Stimulated activated naive CD8-positive, alpha-beta T cell treated with anti-CD3 and anti-CD28 coated beads, Interleukin-15, amount 100 ng/mL, for 72 hours (primary cell): ENCODE data around the gene ACOX1.
"Not testable (repeated sequence)": the region's sequence is repeated elsewhere in the genome, so short reads cannot be mapped to it uniquely, and the experiment has no call there.

Experiments
- ATAC-seq: fragments of 150-1000 bp; cut with Tn5 transposase; 2 replicates; pipeline ENCODE4 v1.10.0; 2021; ENCODE audit warnings: mild to moderate bottlenecking, moderate library complexity
- DNase-seq, 2 donors: peaks; one replicate each; pipeline ENCODE4 v3.0.0; 2021 to 2022
- H3K27ac Mint-ChIP-seq, 2 donors: one replicate each; pipeline ENCODE4 v1.8.0; 2022; ENCODE audit warnings: mild to moderate bottlenecking in 2 of 2, mixed read lengths in 2 of 2, moderate library complexity in 2 of 2
- H3K27me3 Mint-ChIP-seq: one replicate; pipeline ENCODE4 v1.8.0; 2022; ENCODE audit warnings: mixed read lengths
- H3K4me1 Mint-ChIP-seq: one replicate; pipeline ENCODE4 v1.8.0; 2022; ENCODE audit warnings: mild to moderate bottlenecking, mixed read lengths
- H3K4me3 Mint-ChIP-seq, 2 donors: one replicate each; pipeline ENCODE4 v1.8.0; 2022; ENCODE audit warnings: mild to moderate bottlenecking in 2 of 2, mixed read lengths in 2 of 2, moderate library complexity in 1 of 2
- H3K9me3 Mint-ChIP-seq, 2 donors: one replicate each; pipeline ENCODE4 v1.8.0; 2022; ENCODE audit warnings: mixed read lengths in 2 of 2

ACOX1 gene

DNA sequence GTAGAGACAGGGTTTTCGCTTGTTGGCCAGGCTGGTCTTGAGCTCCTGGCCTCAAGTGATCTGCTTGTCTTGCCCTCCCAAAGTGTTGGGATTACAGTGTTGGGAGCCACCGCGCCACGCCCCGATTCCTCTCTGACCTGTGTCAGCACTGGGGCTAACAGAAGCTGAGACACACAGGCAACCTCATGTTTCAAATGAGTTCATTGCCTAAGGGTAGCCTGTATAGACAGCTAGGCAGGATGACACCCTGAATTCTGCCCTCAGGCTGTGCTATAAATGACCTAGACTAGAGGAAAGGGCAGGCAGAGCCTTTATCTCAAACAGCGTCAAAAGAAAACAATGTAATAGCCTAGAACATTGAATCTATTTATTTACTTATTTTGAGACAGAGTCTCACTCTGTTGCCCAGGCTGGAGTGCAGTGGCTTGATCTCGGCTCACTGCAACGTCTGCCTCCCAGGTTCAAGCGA lies 19.4 kb upstream of the ACOX1 start:
- Mint-ChIP-seq H3K4me3 (no peak overlapping the region), H3K4me1 (peaks cover 23% of the 10 kb centered on the region), H3K9me3 (no peaks in the 10 kb centered on the region), H3K27me3 (no peaks in the 10 kb centered on the region), H3K27ac (peak overlapping the region in 1 of 2 donors; percentile 65)
- DNase-seq (no peak), ATAC-seq (no peak)

DNA sequence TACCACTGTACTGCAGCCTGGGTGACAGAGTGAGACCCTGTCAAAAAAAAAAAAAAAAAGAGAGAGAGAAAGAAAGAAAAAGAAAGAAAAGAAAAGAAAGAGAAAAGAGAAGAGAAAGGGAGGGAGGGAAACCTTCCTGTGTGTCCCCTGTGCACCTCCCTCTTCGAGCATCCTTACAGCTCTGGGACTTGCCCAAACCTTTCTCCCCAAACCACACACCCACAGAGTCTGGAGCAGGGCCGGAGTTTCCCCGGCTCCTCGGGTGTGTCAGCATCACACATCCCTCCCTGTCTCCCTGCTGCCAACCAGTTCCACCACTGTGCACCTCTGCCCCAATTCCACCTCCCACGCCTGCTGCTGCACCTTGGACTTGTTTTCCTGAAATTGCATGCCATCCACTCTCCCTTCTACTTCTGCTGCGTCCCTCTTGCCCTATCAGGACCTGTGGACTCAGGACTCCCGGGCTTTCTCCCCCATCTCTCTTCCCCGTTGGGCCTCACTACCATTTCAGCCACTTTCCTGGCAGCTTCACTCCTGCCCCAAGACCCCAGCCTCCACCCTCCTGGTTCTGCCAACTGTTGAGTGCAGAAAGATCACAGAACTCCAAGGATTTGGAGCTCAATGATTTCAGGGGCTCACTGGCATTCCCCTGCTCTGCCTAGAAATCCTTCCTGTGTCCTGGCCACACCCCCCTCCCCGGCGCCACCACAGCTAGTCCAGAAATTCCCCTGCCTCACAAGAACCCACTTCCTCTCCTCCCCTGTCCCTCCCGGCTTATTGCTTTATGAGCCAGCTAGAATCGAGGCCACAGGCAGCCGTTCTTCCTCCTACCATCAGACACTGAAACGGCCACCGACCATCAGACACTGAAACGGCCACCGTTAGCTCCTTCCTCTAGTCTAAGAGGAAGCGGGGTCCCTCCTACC lies 18.0 kb upstream of the ACOX1 start:
- H3K4me3 Mint-ChIP-seq: peak overlapping the region; percentile 73 to 75
- peak in 1 of 2 donors; percentile 44 for DNase-seq
- H3K27ac Mint-ChIP-seq: peak overlapping the region; percentile 75 to 96
- ATAC-seq: peak; percentile 75
- no peaks in the 10 kb centered on the region for H3K27me3 Mint-ChIP-seq
- H3K9me3 Mint-ChIP-seq: no peaks in the 10 kb centered on the region
- H3K4me1 Mint-ChIP-seq: peaks cover 23% of the 10 kb centered on the region

DNA sequence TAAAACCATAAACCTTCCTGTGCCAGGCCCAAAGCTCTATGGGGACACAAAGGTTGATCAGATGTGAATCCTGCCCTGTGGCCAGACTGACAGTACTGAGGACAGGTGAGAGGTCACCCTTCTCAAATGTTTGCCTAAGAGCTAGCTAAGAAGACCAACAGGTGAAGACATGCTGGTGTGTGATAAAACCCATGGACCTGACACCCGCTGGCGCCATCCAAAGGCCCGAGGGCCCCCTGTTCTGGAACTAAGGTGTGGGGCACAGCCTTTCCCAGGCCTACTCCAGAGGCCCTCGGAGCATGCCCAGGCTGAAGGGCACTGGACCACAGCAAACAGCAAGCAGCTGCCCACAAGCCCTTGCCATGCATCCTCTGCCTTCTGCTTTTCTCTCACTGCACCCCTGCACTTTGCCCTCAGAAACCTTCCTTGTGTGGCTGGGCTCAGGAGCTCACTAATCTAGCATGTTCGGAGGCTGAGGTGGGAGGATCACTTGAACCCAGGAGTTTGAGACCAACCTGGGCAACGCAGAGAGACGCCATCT lies 16.5 kb upstream of the ACOX1 start:
- H3K27ac Mint-ChIP-seq: no peak overlapping the region
- no peaks in the 10 kb centered on the region for H3K9me3 Mint-ChIP-seq
- DNase-seq: no peak

DNA sequence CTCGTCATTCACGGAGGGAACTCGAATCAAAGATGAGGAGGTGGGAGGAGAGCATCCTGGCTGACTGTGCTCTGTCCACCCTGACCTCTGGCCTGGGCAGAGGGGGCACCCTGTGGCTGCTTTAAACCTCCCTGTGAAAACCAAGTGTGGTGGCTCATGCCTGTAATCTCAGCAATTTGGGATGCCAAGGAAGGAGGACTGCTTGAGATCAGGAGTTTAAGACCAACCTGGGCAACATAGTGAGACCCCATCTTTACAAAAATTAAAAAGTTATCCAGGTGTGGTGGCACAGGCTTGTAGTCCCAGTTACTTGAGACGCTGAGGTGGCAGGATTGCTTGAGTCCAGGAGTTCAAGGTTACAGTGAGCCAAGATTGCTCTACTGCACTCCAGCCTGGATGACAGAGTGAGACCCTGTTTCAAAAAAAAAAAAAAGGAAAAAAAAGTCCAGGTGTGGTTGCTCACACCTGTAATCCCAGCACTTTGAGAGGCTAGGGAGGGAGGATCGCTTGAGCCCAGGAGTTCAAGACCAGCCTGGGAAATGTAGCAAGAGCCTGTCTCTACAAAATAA lies 15.9 kb upstream of the ACOX1 start:
- ATAC-seq (no peak), DNase-seq (no peak)
- Mint-ChIP-seq H3K4me3 (no peak overlapping the region), H3K9me3 (no peaks in the 10 kb centered on the region), H3K27me3 (no peaks in the 10 kb centered on the region), H3K27ac (no peak overlapping the region), H3K4me1 (peaks cover 23% of the 10 kb centered on the region)

More for the DNA sequence above, 16.5 kb upstream of the ACOX1 start:
- Mint-ChIP-seq H3K4me1 (peaks cover 23% of the 10 kb centered on the region), H3K4me3 (no peak overlapping the region), H3K27me3 (no peaks in the 10 kb centered on the region)
- no peak for ATAC-seq

DNA sequence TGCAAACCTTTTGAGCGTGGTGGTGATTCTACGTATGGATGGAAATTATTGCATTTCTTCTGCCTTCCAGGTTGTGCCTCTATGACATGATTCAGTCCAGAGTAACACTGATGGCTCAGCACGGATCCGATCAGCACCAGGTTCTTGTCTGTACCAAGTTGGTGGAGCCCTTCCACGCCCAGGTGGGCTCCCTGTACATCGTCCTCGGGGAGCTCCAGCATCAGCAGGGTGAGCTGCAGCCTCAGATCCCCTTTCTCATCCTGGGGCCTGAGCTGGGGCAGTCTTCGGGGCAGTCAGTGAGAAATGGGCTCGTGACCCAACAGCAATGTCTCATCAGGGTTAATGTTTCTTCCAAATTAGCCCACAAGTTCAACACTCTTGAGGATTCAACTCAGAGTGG lies 12.4 kb upstream of the ACOX1 start:
- Mint-ChIP-seq H3K27me3 (no peaks in the 10 kb centered on the region), H3K4me1 (peaks cover 3% of the 10 kb centered on the region), H3K27ac (no peak overlapping the region), H3K4me3 (no peak overlapping the region), H3K9me3 (no peaks in the 10 kb centered on the region)
- no peak for DNase-seq
- ATAC-seq: no peak

DNA sequence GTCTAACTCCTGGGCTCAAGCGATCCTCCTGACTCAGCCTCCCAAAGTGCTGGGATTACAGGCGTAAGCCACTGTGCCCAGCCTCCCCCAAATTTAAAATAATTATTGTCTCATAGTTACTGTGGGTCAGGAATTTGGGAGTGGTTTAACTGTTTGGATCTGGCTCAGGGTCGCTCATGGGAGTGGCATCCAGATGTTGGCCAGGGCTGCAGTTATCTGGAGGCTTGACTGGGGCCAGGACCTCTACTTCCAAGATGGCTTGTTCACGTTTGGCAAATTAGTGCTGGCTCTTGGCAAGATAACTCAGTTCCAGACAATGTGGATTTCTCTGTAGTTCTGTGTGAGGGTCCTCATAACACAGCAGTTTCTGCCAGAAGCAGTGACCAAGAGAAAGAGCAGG lies 8.1 kb upstream of the ACOX1 start:
- Mint-ChIP-seq H3K9me3 (no peaks in the 10 kb centered on the region), H3K4me1 (peaks cover 6% of the 10 kb centered on the region), H3K27me3 (no peaks in the 10 kb centered on the region), H3K4me3 (no peak overlapping the region), H3K27ac (no peak overlapping the region)
- ATAC-seq: no peak
- DNase-seq: no peak

DNA sequence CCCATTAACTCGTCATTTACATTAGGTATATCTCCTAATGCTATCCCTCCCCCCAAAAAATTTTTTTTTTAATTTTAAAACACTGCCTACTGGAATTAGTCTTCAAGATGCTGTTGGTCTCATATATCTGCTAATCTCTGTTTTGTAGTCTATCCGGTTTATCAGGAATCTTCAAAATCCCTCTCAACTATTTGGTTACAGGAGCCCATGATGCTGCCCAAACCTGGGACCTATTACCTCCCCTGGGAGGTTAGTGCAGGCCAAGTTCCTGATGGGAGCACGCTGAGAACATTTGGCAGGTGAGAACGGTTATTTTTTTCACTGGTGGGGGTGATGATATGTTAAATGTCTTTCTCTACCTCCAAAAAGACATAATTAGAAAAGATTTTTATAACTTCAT lies 7.0 kb upstream of the ACOX1 start:
- Mint-ChIP-seq H3K27me3 (no peaks in the 10 kb centered on the region), H3K9me3 (no peaks in the 10 kb centered on the region), H3K4me3 (no peak overlapping the region), H3K27ac (no peak overlapping the region), H3K4me1 (peaks cover 11% of the 10 kb centered on the region)
- DNase-seq (no peak), ATAC-seq (no peak)

DNA sequence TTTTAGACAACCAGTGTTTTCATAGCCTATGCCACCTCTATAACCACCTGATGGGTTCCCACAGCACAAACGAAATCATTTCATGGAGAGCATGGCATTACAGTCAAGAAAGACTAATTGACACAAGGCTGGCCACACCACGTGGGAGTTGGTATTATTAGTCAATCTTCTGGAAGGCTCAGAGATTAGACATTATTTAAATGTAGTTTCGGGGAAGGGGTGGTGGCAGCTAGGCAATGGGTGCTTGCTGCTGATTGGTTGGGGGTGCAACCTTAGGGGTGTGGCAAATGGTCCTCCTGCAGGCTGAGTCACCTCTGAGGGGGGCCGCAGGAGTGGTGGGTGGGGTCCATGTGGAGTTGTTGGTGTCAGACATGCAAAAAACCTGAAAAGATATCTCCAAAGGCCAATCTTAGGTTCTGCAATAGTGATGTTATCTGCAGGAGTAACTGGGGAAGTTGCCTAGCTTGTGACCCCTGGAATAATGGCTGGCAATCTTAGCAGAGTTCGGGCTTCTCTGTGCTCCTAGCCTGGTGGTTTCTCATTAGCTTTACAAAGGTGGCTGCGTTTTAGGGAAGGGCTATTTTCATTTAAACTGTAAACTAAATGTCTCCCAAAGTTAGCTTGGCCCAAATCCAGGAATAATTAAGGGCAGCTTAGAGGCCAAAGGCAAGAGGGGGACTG lies 4.7 kb upstream of the ACOX1 start:
- Mint-ChIP-seq H3K27ac (no peak overlapping the region), H3K4me1 (peaks cover 25% of the 10 kb centered on the region), H3K9me3 (no peaks in the 10 kb centered on the region), H3K27me3 (no peaks in the 10 kb centered on the region), H3K4me3 (no peak overlapping the region)
- ATAC-seq (no peak), DNase-seq (no peak)

DNA sequence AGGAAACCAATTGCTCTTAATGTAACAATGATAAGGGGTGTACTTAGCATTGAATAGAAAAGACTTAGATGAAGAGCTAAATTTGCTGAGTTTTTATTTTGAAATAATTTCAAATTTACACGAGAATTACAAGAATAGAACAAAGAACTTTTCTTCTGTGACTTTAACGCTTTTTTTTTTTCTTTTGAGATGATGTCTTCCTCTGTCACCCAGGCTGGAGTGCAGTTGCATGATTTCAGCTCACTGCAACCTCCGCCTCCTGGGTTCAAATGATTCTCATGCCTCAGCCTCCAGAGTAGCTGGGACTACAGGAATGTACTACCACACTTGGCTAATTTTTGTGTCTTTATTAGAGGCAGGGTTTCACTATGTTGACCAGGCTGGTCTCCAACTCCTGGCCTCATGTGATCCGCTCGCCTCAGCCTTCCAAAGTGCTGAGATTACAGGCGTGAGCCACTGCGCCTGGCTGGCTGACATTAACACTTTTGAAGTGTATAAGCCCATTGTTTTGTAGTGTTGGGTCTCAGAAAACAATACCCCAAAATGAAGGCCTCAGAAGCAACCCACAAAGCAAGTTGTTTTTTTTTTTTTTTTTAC lies 2.2 kb upstream of the ACOX1 start:
- Mint-ChIP-seq H3K9me3 (no peaks in the 10 kb centered on the region), H3K27me3 (no peaks in the 10 kb centered on the region), H3K4me3 (peak overlapping the region; percentile 96 to 98), H3K4me1 (peaks cover 46% of the 10 kb centered on the region), H3K27ac (peak overlapping the region in 1 of 2 donors; percentile 27)
- DNase-seq: no peak
- ATAC-seq: no peak

DNA sequence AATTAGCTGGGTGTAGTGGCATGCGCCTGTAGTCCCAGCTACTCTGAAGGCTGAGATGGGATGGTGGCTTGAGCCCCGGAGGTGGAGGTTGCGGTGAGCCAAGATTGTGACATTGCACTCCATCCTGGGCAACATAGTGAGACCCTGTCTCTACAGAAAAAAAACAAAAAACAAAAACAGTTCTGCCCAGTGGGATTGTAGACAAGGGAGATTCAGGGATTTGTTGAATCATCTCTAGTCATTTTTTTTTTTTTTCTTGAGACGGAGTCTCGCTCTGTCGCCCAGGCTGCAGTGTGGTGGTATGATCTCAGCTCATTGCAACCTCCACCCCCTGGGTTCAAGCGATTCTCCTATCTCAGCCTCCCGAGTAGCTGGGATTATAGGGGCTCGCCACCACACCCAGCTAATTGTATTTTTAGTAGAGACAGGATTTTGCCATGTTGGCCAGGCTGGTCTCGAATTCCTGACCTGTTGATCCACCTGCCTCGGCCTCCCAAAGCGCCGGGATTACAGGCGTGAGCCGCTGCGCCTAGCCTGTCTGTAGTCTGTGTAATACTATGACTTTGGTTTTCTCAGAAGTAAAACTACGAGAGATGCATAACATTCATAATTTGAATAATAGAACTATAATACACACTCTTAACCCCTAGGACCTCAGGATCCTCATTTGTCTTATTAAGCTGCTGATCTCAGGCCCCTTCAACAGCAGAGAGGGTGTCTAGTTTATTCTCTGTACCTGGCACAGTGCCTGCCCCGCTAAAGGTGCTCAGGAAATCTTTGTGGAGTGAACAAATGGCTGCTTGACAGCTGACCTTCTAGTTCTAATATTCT lies 1.4 kb upstream of the ACOX1 start:
- Mint-ChIP-seq H3K4me3 (peak overlapping the region; percentile 96 to 98), H3K9me3 (no peaks in the 10 kb centered on the region), H3K27me3 (no peaks in the 10 kb centered on the region), H3K27ac (peak overlapping the region; percentile 99 to 100), H3K4me1 (peaks cover 53% of the 10 kb centered on the region)
- DNase-seq (no peak), ATAC-seq (no peak)

DNA sequence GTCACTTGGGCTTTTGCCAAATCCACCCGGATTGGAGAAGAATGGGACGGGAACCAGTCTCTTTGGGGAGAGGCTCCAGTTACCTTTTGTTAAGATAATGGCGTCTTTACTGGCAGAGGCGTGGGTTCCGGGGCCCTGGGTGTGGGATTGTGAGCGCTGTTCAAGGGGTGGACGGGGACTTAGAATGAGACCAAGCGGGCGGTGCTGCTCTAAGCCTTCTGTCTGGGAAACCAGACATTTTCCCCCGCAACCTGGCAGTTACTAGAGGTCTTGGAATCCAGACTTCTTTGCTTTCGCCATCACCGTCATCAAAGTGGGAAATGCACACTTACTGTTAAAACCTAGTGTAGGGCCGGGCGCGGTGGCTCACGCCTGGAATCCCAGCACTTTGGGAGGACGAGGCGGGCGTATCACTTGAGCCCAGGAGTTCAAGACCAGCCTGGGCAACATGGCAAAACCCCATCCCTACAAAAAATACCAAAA lies 780 bp upstream of the ACOX1 start:
- peak; percentile 36 for ATAC-seq
- no peaks in the 10 kb centered on the region for H3K27me3 Mint-ChIP-seq
- H3K4me3 Mint-ChIP-seq: peak overlapping the region; percentile 96 to 98
- H3K4me1 Mint-ChIP-seq: peaks cover 54% of the 10 kb centered on the region
- no peak for DNase-seq
- peak overlapping the region; percentile 99 to 100 for H3K27ac Mint-ChIP-seq
- H3K9me3 Mint-ChIP-seq: no peaks in the 10 kb centered on the region

DNA sequence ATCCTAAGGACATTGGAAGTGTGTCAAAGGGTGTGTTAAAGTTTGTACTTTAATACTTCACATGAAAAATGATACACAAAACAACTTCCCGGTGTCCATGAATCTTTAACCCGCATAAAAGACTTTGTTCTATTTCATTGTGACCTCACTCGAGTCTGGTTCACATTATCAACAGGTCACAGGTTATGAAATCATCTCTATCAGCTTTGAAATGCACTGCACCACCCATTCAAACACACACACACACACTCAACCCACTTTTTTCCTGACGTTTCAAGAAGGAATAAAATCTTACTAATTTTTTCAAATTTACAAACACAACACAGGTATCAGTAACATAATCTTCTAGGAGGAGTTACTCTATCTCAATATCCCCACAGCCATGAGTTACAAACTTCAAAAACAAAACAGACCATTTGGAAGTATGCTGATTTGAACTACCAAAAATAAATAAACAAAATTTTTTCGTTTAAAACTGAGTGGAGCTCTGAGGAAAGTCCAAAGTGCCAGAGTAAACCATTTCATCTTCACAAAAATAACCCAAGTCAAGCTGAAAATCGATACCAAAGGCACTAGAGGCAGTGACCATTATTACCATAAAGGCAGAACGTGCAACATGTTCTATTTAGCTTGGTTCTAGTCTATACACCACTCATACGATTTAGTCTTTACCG lies 2.7 kb downstream of the ACOX1 start:
- Mint-ChIP-seq H3K9me3 (no peaks in the 10 kb centered on the region), H3K27ac (no peak overlapping the region), H3K4me1 (peaks cover 46% of the 10 kb centered on the region), H3K27me3 (no peaks in the 10 kb centered on the region), H3K4me3 (peak overlapping the region in 1 of 2 donors; percentile 22)
- ATAC-seq (no peak), DNase-seq (no peak)

DNA sequence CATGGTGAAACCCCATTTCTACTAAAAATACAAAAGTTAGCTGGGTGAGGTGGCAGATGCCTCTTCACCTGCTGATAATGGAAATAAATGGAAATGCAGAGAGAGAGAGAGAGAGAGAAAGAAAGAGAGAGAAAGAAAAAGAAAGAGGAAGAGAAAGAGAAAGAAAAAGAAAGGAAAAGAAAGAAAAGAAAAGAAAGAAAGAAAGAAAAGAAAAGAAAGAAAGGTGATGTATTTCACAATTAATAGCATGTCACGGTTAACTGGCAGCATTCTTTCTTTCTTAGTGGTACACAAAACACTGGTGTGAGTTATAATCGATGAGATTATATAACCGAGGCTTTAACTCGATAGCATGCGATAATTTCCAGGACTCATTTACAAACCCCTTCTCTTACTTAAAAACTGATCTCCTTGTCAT lies 3.2 kb downstream of the ACOX1 start:
- Mint-ChIP-seq H3K27me3 (no peaks in the 10 kb centered on the region), H3K4me3 (peak overlapping the region in 1 of 2 donors; percentile 5), H3K27ac (no peak overlapping the region), H3K4me1 (peaks cover 41% of the 10 kb centered on the region), H3K9me3 (no peaks in the 10 kb centered on the region)
- ATAC-seq (no peak), DNase-seq (no peak)

DNA sequence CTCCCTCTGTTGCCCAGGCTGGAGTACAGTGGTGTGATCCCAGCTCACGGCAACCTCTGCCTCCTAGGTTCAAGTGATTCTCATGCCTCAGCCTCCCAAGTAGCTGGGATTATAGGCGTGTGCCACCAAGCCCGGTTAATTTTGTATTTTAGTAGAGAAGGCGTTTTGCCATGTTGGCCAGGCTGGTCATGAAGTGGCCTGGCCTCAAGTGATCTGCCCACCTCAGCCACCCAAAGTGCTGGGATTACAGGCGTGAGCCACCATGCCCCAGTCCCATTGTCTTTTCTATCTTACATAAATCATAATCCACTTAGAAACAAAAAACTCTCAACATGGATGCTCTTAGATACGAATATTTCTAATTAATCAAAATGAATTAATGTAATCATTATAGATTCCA lies 3.8 kb downstream of the ACOX1 start:
- H3K4me1 Mint-ChIP-seq: peaks cover 36% of the 10 kb centered on the region
- H3K27me3 Mint-ChIP-seq, ATAC-seq, H3K27ac Mint-ChIP-seq, H3K4me3 Mint-ChIP-seq, DNase-seq, H3K9me3 Mint-ChIP-seq: not testable (repeated sequence)
